Measurements from ENCODE around the gene PSMA7.

The PSMA7 gene

DNA sequence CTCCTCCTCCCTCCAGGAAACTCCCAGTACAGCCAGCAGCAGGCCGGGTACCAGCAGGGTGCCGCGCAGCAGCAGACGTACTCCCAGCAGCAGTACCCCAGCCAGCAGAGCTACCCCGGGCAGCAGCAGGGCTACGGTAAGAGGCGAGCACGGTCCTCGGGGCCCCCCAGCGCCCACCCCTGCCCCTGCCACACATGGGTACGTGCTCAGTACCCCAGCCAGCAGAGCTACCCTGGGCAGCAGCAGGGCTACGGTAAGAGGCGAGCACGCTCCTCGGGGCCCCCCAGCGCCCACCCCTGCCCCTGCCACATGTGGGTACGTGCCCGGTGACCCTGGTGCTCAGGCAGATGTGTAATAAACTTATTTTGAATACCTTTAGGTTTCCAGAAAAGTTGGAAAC, 29.5 kb upstream of the PSMA7 start:
- no peak for DNase-seq (ENCODE audit: low read depth in 2 of 2)

DNA sequence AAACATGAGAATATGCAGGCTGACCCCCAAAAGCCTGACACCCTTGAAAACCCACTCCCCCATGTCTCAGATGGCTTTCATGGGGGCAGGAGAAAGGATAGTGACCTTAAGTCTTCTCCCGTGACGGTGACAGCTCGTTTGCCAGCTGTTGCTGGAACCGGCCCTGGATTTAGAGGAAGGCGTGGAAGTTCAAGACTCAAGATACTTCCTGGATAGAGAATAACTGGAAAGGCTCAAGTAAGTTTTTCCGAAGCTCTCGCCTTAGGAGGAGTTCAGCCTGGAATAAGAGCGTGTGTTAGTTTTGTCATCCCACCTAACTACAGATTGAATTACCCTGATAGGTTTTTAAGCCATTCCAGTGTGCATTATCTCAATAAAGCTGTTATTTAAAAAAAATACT, 28.1 kb upstream of the PSMA7 start:
- no peak for DNase-seq (ENCODE audit: low read depth in 2 of 2)

- DNase-seq (ENCODE audit: low read depth in 2 of 2), result no peak
Observed at GRCh38 chr20:62170536-62170935, 27.3 kb upstream of the PSMA7 start.

DNA sequence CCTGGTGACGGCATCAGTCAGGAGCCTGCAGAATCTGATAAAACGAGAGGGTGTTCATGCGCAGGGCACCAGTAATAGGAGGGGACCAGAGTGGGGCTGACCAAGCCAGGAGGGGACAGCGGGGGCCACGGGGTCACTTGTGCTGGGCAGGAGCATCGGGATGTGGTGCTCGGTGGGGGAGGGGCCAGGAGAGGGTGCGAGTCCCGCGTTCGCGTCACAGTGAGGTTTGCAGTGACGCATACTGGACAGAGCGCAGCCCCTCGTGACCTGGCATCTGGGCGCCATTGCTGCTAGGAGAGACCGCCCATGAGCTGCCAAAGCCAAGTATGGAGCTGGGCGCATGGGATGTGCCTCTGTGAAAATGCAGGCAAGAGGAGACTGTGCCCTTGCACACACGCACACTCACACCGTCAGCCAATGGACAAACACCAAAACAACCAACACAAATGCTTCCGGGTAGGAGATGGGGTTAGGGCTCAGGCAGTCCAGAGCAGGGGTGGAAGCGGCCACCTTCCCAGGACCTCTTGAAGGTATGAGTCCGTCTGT, 25.8 kb upstream of the PSMA7 start:
- no peak for DNase-seq (ENCODE audit: low read depth in 2 of 2)

- DNase-seq (ENCODE audit: low read depth in 2 of 2), result no peak
Observed at GRCh38 chr20:62168061-62168460, 24.9 kb upstream of the PSMA7 start.

DNA sequence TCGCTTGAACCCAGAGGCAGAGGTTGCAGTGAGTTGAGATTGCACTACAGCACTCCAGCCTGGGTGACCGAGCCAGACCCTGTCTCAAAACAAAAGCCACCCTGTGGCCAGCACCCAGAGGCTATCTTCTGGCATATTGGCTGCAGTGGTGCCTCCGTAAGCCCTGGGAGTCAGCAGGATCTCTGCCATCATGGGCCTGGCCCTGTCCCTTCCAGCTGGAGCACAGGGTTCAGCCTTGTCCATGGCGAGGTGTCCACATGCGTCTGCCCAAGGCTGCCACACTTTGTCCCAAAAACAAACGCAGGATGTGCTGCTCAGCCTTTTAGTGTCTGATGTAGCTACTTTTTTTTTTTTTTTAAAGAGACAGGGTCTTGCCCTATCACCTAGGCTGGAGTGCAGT, 24.3 kb upstream of the PSMA7 start:
- DNase-seq (ENCODE audit: low read depth in 2 of 2), result no peak

DNA sequence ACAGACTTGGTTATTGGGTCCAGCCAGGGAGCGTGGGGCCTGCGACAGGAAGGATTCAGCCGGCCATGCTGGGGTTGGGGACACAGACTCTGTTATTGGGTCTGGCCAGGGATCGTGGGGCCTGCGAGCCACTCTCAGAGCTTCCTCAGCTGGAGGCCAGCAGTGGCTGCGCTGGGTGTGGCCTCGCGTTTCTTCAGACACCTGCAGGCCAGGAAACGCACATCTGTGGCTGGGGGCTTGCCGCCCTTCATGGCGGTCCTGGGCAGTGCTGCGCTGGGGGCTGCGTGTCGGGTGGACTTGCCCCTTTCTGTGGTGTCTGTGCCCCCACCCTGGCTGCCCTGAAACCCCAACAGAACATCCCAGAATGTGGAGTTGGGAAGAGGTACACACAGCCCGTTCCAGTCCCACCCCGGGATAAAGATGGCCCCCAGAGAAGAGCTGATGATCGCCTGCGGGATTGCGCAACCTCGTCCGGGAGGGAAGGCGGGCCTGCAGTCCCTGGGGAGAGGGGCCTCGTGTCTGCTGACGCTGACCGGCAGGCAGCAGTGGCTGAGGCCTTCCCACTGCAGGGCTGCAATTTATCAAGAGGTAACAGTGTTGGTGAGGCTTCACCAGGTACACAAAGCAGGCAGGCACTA, 22.7 kb upstream of the PSMA7 start:
- no peak for DNase-seq (ENCODE audit: low read depth in 2 of 2)

DNA sequence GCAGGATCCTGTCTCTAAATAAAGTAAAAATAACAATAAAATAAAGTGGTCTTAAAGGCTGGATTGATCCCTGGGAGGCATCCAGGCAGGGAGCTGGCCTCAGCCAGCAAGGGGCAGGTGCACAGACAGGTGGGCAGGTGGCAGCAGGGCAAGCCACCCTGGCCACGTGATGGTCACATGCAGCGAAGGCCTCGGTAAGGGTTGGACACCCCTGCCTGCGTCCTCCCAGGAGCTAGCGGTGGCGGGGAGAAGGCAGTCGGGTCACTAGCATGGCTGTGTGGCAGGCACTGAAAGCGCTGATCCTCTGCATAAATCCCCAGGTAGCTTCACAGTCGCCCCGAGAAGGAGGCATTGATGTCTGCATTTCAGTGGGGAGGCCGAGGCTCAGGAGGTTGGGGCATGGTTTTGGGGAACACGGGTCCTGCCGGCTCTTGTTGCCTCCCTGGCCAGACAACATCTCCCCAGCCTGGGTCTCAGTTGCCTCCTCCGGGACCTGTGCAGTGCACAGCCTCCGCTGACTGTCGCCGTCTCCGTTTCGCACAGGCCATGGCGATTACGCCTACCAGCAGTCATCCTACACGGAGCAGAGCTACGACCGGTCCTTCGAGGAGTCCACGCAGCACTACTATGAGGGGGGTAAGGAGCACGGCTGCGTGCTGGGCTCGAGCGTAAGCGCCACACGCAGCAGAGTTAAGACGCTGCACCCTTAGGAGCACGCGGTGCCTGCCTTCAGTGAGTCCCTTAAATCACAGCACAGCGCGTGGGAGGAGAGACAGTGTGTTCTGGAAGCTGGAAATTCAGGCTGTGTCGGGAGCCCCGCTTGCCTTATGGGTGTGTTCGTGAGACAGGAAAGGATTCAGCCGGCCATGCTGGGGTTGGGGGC, 21.9 kb upstream of the PSMA7 start:
- DNase-seq (ENCODE audit: low read depth in 2 of 2), result no peak

DNA sequence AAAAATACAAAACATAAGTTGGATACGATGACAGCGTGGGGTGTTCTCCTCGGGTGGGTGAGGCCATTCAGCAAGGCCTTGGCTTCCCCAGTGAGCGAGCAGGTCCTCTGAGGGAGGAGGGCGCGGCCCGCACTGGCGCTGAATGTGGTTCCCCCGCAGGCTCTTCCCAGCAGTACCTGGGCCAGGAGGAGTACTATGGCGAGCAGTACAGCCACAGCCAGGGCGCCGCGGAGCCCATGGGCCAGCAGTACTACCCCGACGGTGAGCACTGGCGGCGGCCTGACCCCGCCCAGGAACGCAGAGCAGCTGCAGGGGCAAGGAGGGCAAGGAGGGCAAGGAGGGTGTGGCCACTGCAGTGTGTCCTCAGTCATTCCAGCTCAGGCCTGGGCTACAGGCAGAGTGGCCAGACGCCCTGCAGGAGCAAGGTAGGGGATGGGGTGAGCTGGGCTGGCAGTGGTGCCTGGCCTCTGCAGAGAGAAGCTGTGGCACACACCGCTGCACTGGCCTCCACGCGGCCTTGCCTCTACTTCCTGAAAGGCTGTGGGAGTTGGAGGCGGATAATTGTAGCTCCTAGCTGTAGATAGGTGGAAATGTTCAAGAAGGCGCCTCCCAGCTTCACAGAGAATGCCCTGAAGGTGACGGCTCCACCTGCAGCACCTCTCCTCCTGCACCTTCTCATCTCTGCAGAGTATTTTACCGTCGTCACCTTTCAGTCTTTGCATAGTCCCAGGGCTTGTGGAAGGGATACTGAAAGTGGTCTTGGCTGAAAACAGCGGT, 21.0 kb upstream of the PSMA7 start:
- DNase-seq (ENCODE audit: low read depth in 2 of 2), result no peak

- DNase-seq (ENCODE audit: low read depth in 2 of 2), result no peak
Observed at GRCh38 chr20:62163485-62163865, 20.3 kb upstream of the PSMA7 start.

GRCh38 chr20:62162765-62163484, 19.7 kb upstream of the PSMA7 start:
- no peak for DNase-seq (ENCODE audit: low read depth in 2 of 2)

GRCh38 chr20:62161347-62161746, 18.2 kb upstream of the PSMA7 start:
- DNase-seq (ENCODE audit: low read depth in 2 of 2), result no peak

DNA sequence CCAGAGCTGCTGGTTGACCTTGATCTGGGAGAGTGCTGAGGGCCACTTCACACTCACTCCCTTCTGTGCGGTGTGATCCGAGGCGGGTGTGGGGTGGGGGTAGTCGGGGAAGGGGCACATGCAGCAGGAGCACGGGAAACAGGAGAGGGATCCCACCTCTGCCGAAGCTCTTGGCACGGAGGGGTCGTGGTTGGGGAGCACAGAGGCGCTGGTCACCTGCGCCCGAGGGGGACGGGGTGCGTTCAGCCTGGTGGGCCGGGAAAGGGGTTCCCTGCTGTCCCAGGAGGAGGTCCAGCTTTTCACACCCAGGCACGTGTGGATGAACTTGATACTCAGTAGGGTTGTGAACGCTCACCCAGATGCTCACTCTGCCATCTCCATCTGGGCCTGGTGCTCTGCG, 17.7 kb upstream of the PSMA7 start:
- no peak for DNase-seq (ENCODE audit: low read depth in 2 of 2)

DNA sequence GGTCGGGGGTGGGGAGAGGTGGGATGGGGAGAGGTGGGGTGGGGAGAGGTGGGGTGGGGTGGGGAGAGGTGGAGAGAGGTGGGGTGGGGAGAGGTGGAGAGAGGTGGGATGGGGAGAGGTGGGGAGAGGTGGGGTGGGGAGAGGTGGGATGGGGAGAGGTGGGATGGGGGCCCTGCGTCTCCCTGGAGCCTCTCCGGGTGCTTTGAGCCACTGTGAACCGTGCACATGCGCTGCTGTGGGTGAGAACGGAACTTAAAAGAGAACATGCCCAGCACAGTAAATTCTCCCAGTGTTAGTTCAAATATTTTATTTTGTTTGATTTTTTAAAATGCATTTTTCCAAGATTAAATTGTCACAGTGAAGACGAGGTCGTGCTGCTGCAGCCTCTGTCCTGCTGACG, 17.1 kb upstream of the PSMA7 start:
- DNase-seq (ENCODE audit: low read depth in 2 of 2), result no peak

DNA sequence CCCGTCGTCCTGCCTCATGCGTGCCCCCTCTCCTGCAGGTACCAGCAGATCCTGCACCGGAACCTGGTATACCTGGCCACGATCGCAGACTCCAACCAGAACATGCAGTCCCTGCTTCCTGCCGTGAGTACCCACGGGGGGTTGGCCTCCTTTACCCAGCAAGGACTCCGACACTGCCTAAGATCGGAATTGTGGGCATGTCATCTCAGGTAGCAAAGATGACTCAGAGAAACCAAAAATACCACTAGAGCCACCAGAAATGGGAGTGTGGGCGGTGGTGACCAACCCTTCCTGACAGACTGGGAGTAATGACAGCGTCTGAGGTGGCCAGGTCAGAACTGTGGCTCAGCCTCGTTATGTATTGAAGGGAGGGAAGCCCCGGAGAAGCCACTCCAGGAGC, 16.6 kb upstream of the PSMA7 start:
- DNase-seq (ENCODE audit: low read depth in 2 of 2), result peak in 1 of 2 donors; percentile 23

- no peak for DNase-seq (ENCODE audit: low read depth in 2 of 2)
Observed at GRCh38 chr20:62159052-62159451, 15.9 kb upstream of the PSMA7 start.

DNA sequence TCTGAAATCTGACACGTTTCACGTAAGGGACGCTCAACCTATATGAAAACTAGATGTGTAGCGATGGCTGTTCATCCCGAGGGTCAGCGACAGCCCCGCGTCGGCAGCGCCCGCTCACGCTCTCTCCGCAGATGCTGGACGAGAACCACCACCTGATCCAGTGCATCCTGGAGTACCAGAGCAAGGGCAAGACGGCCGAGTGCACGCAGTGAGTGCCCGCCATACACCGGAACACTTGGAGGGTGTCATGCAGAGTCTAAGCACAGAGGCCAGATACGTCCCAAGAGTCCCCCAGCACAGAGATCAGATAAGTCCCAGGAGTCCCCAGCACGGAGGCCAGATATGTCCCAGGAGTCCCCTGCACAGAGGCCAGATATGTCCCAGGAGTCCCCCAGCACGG, 15.3 kb upstream of the PSMA7 start:
- DNase-seq (ENCODE audit: low read depth in 2 of 2), result no peak

GRCh38 chr20:62158088-62158400, 14.8 kb upstream of the PSMA7 start:
- DNase-seq (ENCODE audit: low read depth in 2 of 2), result no peak

- no peak for DNase-seq (ENCODE audit: low read depth in 2 of 2)
Observed at GRCh38 chr20:62157387-62158087, 14.3 kb upstream of the PSMA7 start.

- DNase-seq (ENCODE audit: low read depth in 2 of 2), result peak; percentile 30 to 56
Observed at GRCh38 chr20:62156592-62157386, 13.6 kb upstream of the PSMA7 start.

GRCh38 chr20:62156254-62156556, 13.0 kb upstream of the PSMA7 start:
- no peak for DNase-seq (ENCODE audit: low read depth in 2 of 2)

Data from activated CD8-positive, alpha-beta memory T cell treated with anti-CD3 and anti-CD28 coated beads for 4 hours (primary cell).